GM12892 (cell line): ENCODE results near the gene CNTN5.
A peak's percentile ranks its signal among the peaks of the same experiment; 100 is the strongest.

Source experiments
- DNase-seq: peaks from one replicate; pipeline ENCODE4 v3.0.0; 2011; ENCODE audit not compliant: insufficient read length
- FAIRE-seq: peaks from 2 replicates; lab custom pipeline; 2011; peaks lifted over from hg19 to GRCh38; lab: Jason Lieb, UNC
- POLR2A ChIP-seq: IDR thresholded peaks from 2 replicates; pipeline ENCODE4 v1.6.1; 2011; ENCODE audit warnings: low read depth, low read length, control low read depth
- POLR2AphosphoS5 ChIP-seq: IDR thresholded peaks from 2 replicates; pipeline ENCODE4 v1.6.1; 2011; ENCODE audit warnings: low read depth, low read length, control low read depth
- TAF1 ChIP-seq: IDR thresholded peaks from 2 replicates; pipeline ENCODE4 v1.6.1; 2011; ENCODE audit warnings: low read depth, mild to moderate bottlenecking, control low read depth, low read length, borderline replicate concordance

The CNTN5 gene

GRCh38 chr11:100119176-100119575, 1098.4 kb downstream of the CNTN5 start:
- DNase-seq (no peak), FAIRE-seq (no peak)
- TF ChIP-seq POLR2A (no peak), POLR2AphosphoS5 (no peak), TAF1 (no peak)

GRCh38 chr11:100133114-100133513, 1112.4 kb downstream of the CNTN5 start:
- FAIRE-seq (no peak), DNase-seq (no peak)
- TF ChIP-seq TAF1: no peak
- TF ChIP-seq POLR2AphosphoS5: no peak
- no peak for TF ChIP-seq POLR2A

GRCh38 chr11:100141201-100141600, 1120.5 kb downstream of the CNTN5 start:
- FAIRE-seq (no peak), DNase-seq (no peak)

DNA sequence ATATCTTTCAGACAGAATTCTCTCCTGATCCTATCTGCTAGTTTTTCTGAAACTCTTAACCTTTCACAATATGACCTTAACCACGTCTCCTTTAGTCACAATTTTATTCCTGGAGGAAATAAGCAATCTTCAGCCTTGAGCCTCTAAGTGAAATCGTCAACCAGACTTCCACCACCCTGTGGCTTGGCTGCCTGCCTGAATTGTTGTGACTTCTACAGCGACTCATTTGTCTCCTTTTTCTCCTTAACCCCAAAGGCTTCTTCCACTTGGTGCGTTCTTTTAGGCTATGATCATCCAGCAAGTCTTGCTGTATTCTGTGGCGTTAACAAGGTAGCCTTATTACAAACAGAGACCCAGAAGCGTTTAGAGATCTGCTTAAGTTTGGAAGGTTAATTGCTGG, 1131.2 kb downstream of the CNTN5 start:
- TF ChIP-seq TAF1 (no peak), POLR2AphosphoS5 (no peak), POLR2A (no peak)
- no peak for DNase-seq
- FAIRE-seq: no peak

More at GRCh38 chr11:100141201-100141600, 1120.5 kb downstream of the CNTN5 start:
- TF ChIP-seq POLR2A (no peak), TAF1 (no peak), POLR2AphosphoS5 (no peak)

- no peak for FAIRE-seq
- no peak for DNase-seq
- TF ChIP-seq POLR2AphosphoS5 (no peak), POLR2A (no peak), TAF1 (no peak)
Observed at GRCh38 chr11:100152766-100153165, 1132.0 kb downstream of the CNTN5 start.

GRCh38 chr11:100163471-100163870, 1142.7 kb downstream of the CNTN5 start:
- FAIRE-seq: peak; percentile 5
- no peak for TF ChIP-seq POLR2AphosphoS5
- TF ChIP-seq POLR2A: no peak
- no peak for TF ChIP-seq TAF1

GRCh38 chr11:100174881-100175280, 1154.1 kb downstream of the CNTN5 start:
- DNase-seq: no peak
- no peak for TF ChIP-seq POLR2A
- no peak for TF ChIP-seq POLR2AphosphoS5
- TF ChIP-seq TAF1: no peak
- no peak for FAIRE-seq

More at GRCh38 chr11:100163471-100163870, 1142.7 kb downstream of the CNTN5 start:
- no peak for DNase-seq

GRCh38 chr11:100176456-100176855, 1155.7 kb downstream of the CNTN5 start:
- FAIRE-seq (no peak), DNase-seq (no peak)
- no peak for TF ChIP-seq POLR2A

DNA sequence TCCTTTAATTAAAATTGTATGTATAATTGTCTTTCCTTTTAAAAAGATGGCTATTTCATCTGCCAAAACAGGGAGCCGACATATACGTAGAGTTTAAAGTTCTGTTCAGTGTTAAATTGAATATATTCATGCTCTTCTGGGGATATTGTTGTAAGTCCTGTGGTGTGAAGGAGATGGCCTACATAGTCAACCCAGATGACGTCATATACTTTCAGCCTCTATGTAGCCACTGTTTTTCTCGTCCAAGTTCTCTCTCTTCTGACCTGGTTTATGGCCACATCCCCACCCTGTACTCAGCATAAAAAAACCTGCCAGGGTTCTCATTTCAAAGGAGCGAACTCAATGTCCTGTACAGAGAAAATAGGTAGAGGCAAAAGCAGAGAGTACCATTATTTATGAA, 1156.9 kb downstream of the CNTN5 start:
- TF ChIP-seq POLR2A: no peak
- TF ChIP-seq TAF1: no peak
- no peak for TF ChIP-seq POLR2AphosphoS5
- DNase-seq: no peak
- no peak for FAIRE-seq

DNA sequence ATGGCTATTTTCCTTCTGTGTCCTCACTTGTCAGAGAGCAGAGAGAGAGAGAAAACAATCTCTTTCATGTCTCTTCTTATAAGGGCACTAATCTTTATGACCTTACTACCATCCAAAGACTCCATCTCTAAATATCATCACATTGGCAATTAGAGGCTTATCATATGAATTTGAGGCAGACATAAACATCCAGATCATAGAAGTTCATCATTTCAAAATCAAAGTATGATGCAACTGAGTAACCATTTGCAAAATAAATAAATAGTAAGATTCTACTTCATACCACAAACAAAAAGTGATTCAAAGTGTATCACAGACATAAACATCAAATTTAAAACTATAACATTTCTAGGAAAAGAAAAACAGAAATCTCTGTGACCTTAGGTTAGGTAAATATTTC, 1161.6 kb downstream of the CNTN5 start:
- FAIRE-seq: no peak
- DNase-seq: no peak
- no peak for TF ChIP-seq POLR2A
- no peak for TF ChIP-seq TAF1
- TF ChIP-seq POLR2AphosphoS5: no peak

- FAIRE-seq (no peak), DNase-seq (no peak)
- TF ChIP-seq POLR2AphosphoS5: no peak
- no peak for TF ChIP-seq POLR2A
- no peak for TF ChIP-seq TAF1
Observed at GRCh38 chr11:100182927-100183326, 1162.2 kb downstream of the CNTN5 start.

GRCh38 chr11:100185588-100185987, 1164.8 kb downstream of the CNTN5 start:
- FAIRE-seq: no peak
- TF ChIP-seq TAF1: no peak
- TF ChIP-seq POLR2AphosphoS5: no peak
- no peak for TF ChIP-seq POLR2A
- no peak for DNase-seq
